ENCODE results near the gene SNPH.

The SNPH gene

DNA sequence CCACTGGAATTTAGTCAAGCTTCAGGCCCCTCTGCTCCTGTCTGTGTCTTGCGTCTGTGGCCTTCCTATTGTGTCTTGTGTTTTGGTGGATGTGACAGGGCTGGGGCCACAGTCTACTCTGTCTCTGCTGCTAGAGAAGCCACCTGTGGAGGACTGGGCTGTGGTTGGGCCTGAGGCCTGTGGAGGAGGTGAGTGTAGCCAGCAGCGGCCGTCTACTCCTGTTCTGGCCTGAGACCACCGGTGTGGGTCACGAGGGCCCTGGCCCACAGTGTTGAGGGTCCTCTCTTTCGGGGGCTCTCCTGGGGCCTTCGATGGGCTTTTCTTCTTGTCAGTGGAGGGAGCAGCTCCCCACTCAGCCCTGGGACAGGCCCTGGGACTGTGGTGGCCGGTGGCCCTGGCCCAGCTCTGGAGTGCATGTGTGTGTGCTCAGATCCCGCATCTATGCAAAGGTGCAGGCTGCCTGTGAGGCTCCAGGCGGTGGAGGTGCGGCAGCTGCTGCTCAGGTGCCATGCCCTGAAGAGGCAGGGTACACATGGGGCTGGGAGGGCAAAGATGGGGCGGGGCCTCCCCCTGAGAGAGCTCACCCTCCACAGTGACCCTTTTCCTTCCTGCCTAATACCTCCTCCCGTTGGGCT is 42.1 kb downstream of the SNPH start:
- H3K4me1 ChIP-seq (ENCODE audit: insufficient read depth, insufficient read length) = no peaks in the 10 kb centered on the region
- H3K36me3 ChIP-seq (ENCODE audit: insufficient read depth, insufficient read length, low read length) = peaks cover 4% of the 10 kb centered on the region
- TF ChIP-seq YY1 (IDR thresholded peaks at IDR 0.05; ENCODE audit: insufficient read depth, insufficient read length) (no peak), SUZ12 (IDR thresholded peaks at IDR 0.05; ENCODE audit: extremely low read depth, insufficient read depth, insufficient read length) (no peak), ZNF274 (IDR thresholded peaks at IDR 0.05; ENCODE audit: low read depth, low read length) (no peak)
- no peak for DNase-seq (ENCODE audit: low read depth, low spot score)
- no peak overlapping the region for H3K9ac ChIP-seq (ENCODE audit: insufficient read length, low read depth)
- no peaks in the 10 kb centered on the region for H3K27me3 ChIP-seq (ENCODE audit: insufficient read depth, insufficient read length)
- no peaks in the 10 kb centered on the region for H3K9me3 ChIP-seq (ENCODE audit: insufficient read depth, low read length)
- no peak overlapping the region for H3K4me3 ChIP-seq (ENCODE audit: insufficient read length, low read depth)

DNA sequence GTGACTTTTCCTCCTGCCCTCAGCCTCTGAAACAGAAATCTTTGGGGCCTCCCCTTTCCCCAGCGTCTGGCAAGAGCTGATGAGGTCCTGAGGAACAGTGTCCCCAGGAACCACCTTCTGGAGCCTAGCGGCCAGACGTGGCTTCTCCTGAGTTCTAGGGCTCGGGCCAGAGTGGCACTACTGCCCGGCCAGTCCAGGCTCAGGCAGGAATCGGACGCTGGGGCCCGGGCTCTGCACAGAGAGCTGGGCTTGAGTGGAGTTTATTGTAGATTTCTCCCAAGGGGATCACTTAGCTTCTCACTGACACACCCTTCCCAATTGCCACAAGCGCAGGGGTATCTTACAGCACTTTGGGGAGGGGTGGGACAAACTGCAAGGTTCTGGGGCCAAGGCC is 42.6 kb downstream of the SNPH start:
- H3K9ac ChIP-seq (ENCODE audit: insufficient read length, low read depth) = no peak overlapping the region
- peaks cover 4% of the 10 kb centered on the region for H3K36me3 ChIP-seq (ENCODE audit: insufficient read depth, insufficient read length, low read length)
- no peaks in the 10 kb centered on the region for H3K27me3 ChIP-seq (ENCODE audit: insufficient read depth, insufficient read length)
- no peak for TF ChIP-seq ZNF274 (IDR thresholded peaks at IDR 0.05; ENCODE audit: low read depth, low read length)
- no peak for TF ChIP-seq YY1 (IDR thresholded peaks at IDR 0.05; ENCODE audit: insufficient read depth, insufficient read length)
- no peak for TF ChIP-seq SUZ12 (IDR thresholded peaks at IDR 0.05; ENCODE audit: extremely low read depth, insufficient read depth, insufficient read length)
- no peaks in the 10 kb centered on the region for H3K4me1 ChIP-seq (ENCODE audit: insufficient read depth, insufficient read length)
- no peak for DNase-seq (ENCODE audit: low read depth, low spot score)
- no peaks in the 10 kb centered on the region for H3K9me3 ChIP-seq (ENCODE audit: insufficient read depth, low read length)
- no peak overlapping the region for H3K4me3 ChIP-seq (ENCODE audit: insufficient read length, low read depth)

DNA sequence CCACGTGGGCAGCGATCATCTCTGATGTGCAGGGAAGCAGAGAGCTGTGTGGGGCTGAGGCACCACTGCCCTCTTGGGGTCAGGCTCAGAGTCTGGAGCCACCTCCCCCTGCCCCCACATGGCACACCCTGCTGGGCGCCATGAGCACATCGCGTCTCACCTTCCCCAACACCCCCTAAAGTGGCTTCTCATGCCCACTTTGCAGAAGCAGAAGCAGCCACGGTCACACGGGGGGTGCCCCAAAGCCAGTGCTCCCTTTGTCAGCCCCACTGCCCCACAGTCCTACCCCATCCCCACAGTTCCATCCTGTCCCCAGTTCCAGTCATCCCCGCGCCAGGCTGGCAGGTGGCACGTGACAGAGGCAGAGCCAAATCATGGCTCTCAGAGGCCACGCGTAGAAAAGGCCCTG is 43.3 kb downstream of the SNPH start:
- no peak for TF ChIP-seq YY1 (IDR thresholded peaks at IDR 0.05; ENCODE audit: insufficient read depth, insufficient read length)
- TF ChIP-seq ZNF274 (IDR thresholded peaks at IDR 0.05; ENCODE audit: low read depth, low read length) = no peak
- no peak for TF ChIP-seq SUZ12 (IDR thresholded peaks at IDR 0.05; ENCODE audit: extremely low read depth, insufficient read depth, insufficient read length)

DNA sequence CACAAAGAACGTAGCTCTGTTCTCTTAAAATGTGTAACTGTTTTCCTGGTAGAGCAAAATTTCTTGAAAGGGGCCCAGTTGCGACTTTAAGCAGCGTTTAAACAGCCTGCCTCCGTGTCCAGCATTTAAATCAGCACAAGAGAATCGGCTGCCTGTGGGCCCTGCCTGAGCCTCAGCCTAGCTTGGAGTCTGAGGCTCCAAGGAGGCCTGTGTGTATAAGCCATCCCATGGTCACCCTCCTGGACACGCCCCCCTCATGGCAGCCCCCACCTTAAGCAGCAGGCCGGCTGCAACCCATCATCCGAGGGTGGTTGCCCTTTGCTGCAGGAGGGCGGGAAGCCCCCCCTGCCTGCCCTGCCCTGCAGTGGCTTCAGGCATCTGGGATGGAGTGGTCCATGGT is 44.0 kb downstream of the SNPH start:
- H3K4me3 ChIP-seq (ENCODE audit: insufficient read length, low read depth) = no peak overlapping the region
- no peaks in the 10 kb centered on the region for H3K27me3 ChIP-seq (ENCODE audit: insufficient read depth, insufficient read length)
- no peak for DNase-seq (ENCODE audit: low read depth, low spot score)
- peaks cover 3% of the 10 kb centered on the region for H3K36me3 ChIP-seq (ENCODE audit: insufficient read depth, insufficient read length, low read length)
- H3K4me1 ChIP-seq (ENCODE audit: insufficient read depth, insufficient read length) = no peaks in the 10 kb centered on the region
- TF ChIP-seq YY1 (IDR thresholded peaks at IDR 0.05; ENCODE audit: insufficient read depth, insufficient read length) (no peak), SUZ12 (IDR thresholded peaks at IDR 0.05; ENCODE audit: extremely low read depth, insufficient read depth, insufficient read length) (no peak), ZNF274 (IDR thresholded peaks at IDR 0.05; ENCODE audit: low read depth, low read length) (no peak)
- H3K9ac ChIP-seq (ENCODE audit: insufficient read length, low read depth) = no peak overlapping the region
- no peaks in the 10 kb centered on the region for H3K9me3 ChIP-seq (ENCODE audit: insufficient read depth, low read length)

More for the DNA sequence above, 43.3 kb downstream of the SNPH start:
- H3K36me3 ChIP-seq (ENCODE audit: insufficient read depth, insufficient read length, low read length) = peaks cover 4% of the 10 kb centered on the region
- H3K9ac ChIP-seq (ENCODE audit: insufficient read length, low read depth) = no peak overlapping the region
- H3K4me3 ChIP-seq (ENCODE audit: insufficient read length, low read depth) = no peak overlapping the region
- no peaks in the 10 kb centered on the region for H3K9me3 ChIP-seq (ENCODE audit: insufficient read depth, low read length)
- no peaks in the 10 kb centered on the region for H3K4me1 ChIP-seq (ENCODE audit: insufficient read depth, insufficient read length)
- DNase-seq (ENCODE audit: low read depth, low spot score) = no peak
- H3K27me3 ChIP-seq (ENCODE audit: insufficient read depth, insufficient read length) = no peaks in the 10 kb centered on the region

DNA sequence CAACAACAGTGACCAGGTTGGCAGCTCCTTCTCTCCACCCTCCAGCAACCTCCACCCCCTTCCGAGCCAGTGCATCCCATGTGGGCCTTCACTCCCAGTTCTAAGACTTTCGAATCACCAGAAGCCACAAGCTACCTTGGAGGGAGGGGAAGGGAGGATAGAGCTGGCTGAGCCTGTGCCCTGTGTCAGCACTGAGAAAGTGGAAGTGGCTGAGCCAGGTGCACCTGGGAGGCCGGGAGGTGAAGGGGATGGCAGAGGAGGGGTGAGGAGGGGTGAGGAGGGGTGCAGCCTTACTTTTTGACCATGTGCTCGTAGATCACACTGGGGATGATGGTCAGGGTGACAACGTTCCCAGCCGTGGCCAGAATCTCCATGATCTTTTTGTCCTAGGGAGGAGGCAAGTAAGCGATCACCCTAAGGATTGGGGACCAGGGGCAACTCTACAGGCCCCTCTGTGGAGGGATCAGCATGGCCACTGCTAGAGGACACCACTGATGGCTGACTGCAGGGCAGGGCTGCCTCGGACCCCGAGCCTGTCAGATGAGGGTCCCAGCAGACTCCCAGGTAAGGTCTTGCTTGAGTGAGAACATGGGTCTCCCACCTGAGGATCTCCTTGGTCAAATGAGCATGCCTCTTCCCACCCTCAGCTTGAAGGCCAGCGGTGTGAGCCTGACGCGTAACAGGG is 44.6 kb downstream of the SNPH start:
- no peak for DNase-seq (ENCODE audit: low read depth, low spot score)
- H3K9ac ChIP-seq (ENCODE audit: insufficient read length, low read depth) = no peak overlapping the region
- H3K27me3 ChIP-seq (ENCODE audit: insufficient read depth, insufficient read length) = no peaks in the 10 kb centered on the region
- no peaks in the 10 kb centered on the region for H3K4me1 ChIP-seq (ENCODE audit: insufficient read depth, insufficient read length)
- H3K9me3 ChIP-seq (ENCODE audit: insufficient read depth, low read length) = no peaks in the 10 kb centered on the region
- H3K36me3 ChIP-seq (ENCODE audit: insufficient read depth, insufficient read length, low read length) = no peaks in the 10 kb centered on the region
- H3K4me3 ChIP-seq (ENCODE audit: insufficient read length, low read depth) = no peak overlapping the region
- TF ChIP-seq YY1 (IDR thresholded peaks at IDR 0.05; ENCODE audit: insufficient read depth, insufficient read length) (no peak), ZNF274 (IDR thresholded peaks at IDR 0.05; ENCODE audit: low read depth, low read length) (no peak), SUZ12 (IDR thresholded peaks at IDR 0.05; ENCODE audit: extremely low read depth, insufficient read depth, insufficient read length) (no peak)

DNA sequence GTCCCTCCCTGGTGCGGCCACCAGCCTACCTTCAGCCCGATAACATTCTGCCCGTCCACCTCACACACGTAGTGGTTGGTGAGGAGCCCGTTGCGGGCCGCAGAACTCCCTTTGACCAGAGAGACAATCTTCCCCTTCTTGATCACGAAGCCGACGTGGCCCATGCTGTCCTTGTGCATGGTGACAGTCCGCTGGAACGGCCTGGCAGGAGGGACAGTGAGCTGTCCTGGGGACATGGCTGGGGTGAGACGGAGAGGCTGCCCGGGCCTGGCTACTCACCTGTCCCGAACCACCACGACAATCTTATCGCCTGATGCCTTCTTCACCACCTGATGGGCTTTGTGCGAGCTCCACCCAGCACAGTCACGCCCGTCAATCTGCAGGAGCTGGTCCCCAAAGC is 46.2 kb downstream of the SNPH start:
- H3K4me1 ChIP-seq (ENCODE audit: insufficient read depth, insufficient read length) = no peaks in the 10 kb centered on the region
- H3K27me3 ChIP-seq (ENCODE audit: insufficient read depth, insufficient read length) = no peaks in the 10 kb centered on the region
- no peak overlapping the region for H3K4me3 ChIP-seq (ENCODE audit: insufficient read length, low read depth)
- H3K9me3 ChIP-seq (ENCODE audit: insufficient read depth, low read length) = no peaks in the 10 kb centered on the region
- DNase-seq (ENCODE audit: low read depth, low spot score) = no peak
- H3K9ac ChIP-seq (ENCODE audit: insufficient read length, low read depth) = no peak overlapping the region
- H3K36me3 ChIP-seq (ENCODE audit: insufficient read depth, insufficient read length, low read length) = no peaks in the 10 kb centered on the region
- no peak for TF ChIP-seq ZNF274 (IDR thresholded peaks at IDR 0.05; ENCODE audit: low read depth, low read length)
- TF ChIP-seq YY1 (IDR thresholded peaks at IDR 0.05; ENCODE audit: insufficient read depth, insufficient read length) = no peak
- no peak for TF ChIP-seq SUZ12 (IDR thresholded peaks at IDR 0.05; ENCODE audit: extremely low read depth, insufficient read depth, insufficient read length)

DNA sequence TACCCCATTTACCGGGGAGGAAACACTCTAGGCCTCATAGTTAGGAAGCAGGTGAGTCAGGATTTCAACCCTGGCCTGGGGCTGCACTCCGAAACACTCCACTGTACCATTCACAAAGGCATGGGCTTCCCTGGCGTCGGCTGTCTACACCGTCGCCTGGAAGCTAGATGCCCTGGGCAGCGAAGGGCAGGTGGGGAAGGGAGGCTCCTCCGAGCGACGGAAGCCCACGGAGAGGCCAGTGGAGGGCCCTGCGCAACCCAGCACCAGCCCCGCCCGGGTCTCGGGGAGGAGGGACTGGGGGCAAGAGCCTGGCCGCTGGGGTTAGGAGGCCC is 46.8 kb downstream of the SNPH start:
- H3K9ac ChIP-seq (ENCODE audit: insufficient read length, low read depth) = no peak overlapping the region
- H3K4me3 ChIP-seq (ENCODE audit: insufficient read length, low read depth) = no peak overlapping the region

More for the DNA sequence above, 46.8 kb downstream of the SNPH start:
- no peaks in the 10 kb centered on the region for H3K4me1 ChIP-seq (ENCODE audit: insufficient read depth, insufficient read length)
- no peaks in the 10 kb centered on the region for H3K9me3 ChIP-seq (ENCODE audit: insufficient read depth, low read length)
- no peaks in the 10 kb centered on the region for H3K27me3 ChIP-seq (ENCODE audit: insufficient read depth, insufficient read length)
- no peak for TF ChIP-seq SUZ12 (IDR thresholded peaks at IDR 0.05; ENCODE audit: extremely low read depth, insufficient read depth, insufficient read length)
- TF ChIP-seq YY1 (IDR thresholded peaks at IDR 0.05; ENCODE audit: insufficient read depth, insufficient read length) = no peak
- no peak for TF ChIP-seq ZNF274 (IDR thresholded peaks at IDR 0.05; ENCODE audit: low read depth, low read length)
- no peak for DNase-seq (ENCODE audit: low read depth, low spot score)
- H3K36me3 ChIP-seq (ENCODE audit: insufficient read depth, insufficient read length, low read length) = no peaks in the 10 kb centered on the region
